HG03442 (cell line): ENCODE measurements around the gene CPLANE1.

Source experiments
- ATAC-seq: cut with Tn5 transposase; IDR thresholded peaks from one replicate; pipeline ENCODE4 v1.9.1; 2021; ENCODE audit warnings: mild to moderate bottlenecking, moderate library complexity; ENCODE audit not compliant: unreplicated experiment

CPLANE1 gene

DNA sequence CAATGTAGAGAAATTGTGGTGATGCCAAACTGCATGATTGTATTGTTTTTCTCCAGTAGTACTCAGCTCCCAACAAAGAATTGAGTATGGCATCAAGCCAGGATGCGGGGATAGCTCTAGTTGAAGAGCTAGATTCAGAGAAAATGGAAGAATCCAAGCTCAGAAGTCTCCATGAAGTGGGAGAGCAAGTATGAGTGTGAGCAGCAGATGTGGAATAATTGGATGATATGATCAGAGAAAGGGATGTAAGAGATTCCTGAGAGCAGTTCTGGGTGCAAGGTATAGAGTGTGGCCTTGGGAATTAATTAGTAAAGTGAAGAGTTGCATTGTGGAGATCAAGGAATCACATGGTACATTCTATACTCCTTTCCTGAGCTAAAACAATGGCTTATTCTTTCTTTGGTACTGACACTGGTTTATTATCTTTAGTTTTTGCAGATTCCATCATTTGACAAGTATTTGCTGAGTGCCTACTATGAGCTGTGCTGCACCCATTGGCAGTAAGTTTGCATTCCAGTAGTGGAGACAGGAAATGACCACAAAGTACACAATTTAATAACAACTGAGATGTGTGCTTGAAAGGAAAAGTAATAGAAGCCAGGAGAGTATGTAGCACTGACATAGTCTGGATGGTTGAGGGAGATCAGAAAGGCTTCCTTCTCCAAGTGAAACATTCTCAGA is 177.1 kb downstream of the CPLANE1 start:
- no peak for ATAC-seq

DNA sequence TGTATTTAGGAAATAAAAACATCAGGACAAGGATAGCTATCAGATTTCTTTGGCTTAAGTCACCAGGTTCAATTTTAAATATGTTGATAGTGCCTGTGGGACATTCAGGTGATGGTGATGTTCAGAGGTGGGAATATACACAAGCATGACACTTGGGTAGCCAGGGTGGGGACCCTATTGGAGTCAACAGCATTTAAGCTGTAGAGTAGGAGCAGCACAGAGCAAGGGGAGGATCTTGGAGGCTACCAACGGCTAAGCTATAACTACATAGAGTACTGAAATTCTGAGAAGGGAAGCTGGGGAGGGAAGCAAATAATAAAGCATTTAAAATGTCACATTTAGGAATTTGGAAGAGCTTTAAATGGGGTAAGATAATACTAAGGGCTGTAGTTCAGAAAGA is 177.7 kb downstream of the CPLANE1 start:
- no peak for ATAC-seq

DNA sequence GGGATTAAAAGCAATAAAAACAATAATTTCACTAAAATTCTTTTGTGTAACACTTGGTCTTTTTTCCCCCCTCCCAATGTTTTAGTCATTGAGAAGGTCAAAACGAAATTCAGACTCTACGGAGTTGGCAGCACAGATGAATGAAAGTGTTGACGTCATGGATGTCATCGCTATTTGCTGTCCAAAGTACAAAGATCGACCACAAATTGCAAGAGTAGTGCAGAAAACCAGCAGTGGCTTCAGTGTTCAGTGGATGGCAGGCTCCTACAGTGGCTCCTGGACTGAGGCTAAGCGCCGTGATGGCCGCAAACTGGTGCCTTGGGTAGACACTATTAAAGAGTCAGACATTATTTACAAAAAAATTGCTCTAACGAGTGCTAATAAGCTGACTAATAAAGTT is 184.7 kb downstream of the CPLANE1 start:
- no peak for ATAC-seq

DNA sequence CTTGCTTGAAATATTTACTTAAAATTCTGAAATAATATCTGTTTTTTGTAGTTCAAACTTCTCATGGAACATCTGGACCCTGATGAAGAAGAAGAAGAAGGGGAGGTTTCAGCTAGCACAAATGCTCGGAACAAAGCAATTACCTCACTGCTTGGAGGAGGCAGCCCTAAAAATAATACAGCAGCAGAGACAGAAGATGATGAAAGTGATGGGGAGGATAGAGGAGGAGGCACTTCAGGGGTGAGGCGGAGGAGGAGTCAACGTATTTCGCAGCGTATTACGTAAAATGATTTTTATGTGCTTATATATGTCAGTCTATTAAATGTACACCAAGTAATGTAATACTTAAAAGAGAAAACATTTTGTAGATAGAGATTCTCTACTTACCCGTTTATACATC is 185.4 kb downstream of the CPLANE1 start:
- ATAC-seq = no peak

DNA sequence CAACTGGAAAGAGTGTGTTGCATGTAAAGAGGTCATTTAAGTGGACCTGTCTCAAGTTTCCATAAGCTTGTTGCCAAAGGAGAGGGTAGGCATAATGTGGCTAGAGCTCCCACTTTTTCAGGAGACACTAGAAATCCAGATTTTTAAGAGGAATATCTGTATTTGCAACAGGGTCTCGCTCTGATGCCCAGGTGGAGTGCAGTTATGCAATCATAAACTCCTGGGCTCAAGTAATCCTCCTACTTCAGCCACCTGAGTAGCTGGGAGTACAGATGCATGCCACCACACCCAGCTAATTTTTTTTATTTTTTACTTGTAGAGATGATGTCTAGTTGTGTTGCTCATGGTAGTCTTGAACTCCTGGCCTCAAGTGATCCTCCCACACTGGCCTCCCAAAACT is 189.1 kb downstream of the CPLANE1 start:
- no peak for ATAC-seq

DNA sequence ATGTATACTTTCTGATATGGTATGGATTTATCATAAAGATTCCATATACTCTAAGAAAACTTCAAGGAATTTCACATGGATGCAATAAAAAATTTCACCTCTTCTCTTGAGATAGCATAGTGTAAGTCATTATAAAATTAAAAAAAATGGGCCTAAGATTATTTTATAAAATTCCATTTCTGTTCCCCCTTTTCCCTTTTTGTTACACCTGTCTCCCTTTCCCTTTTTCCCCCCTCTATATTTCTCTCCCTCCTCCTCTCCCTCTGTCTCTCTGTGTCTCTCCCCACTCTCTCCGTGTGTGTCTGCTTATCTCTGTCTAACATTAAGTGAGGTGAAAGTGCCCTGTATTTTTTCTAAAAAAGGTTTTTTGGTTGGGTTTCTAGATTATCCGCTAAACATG is 192.4 kb downstream of the CPLANE1 start:
- ATAC-seq = no peak
